GM12878 (cell line): ENCODE measurements around the gene MCM5. TPM values are rescaled to one million over a fixed set of nuclear protein-coding genes. Genes with fewer than 3 reads are reported as not detected.

ENCODE experiments used
- ATAC-seq: fragments of 200-7000 bp; cut with Tn5 transposase; 3 replicates; pipeline ENCODE4 v1.9.1; 2020; ENCODE audit warnings: mild to moderate bottlenecking, moderate library complexity
- BruUV-seq: library from RNA; stranded (reverse); fragments of 400-500 nt; replicated peaks from 2 replicates; lab custom pipeline; 2021; lab: Mats Ljungman, UMichigan
- CTCF ChIA-PET: fragments of 300-600 bp; sonication (Branson Sonifier 250); formaldehyde crosslinking; extraction: SDS; loops from one replicate; lab custom pipeline; 2021; ENCODE audit warnings: inconsistent platforms; lab: Yijun Ruan, JAX
- POLR2A ChIA-PET: fragments of 350-600 bp; formaldehyde crosslinking; extraction: SDS; loops from one replicate; lab custom pipeline; 2021; ENCODE audit warnings: inconsistent platforms; lab: Charles Lee
- RAD21 ChIA-PET: fragments of 300-600 bp; sonication (Branson Sonifier 250); formaldehyde crosslinking; loops from one replicate; lab custom pipeline; 2023; ENCODE audit warnings: antibody characterized with exemption; ENCODE audit not compliant: unreplicated experiment; lab: Charles Lee
- SMC1A ChIA-PET: fragments of 300-600 bp; sonication (Branson Sonifier 250); formaldehyde crosslinking; loops from one replicate; lab custom pipeline; 2023; ENCODE audit not compliant: unreplicated experiment, uncharacterized antibody; lab: Charles Lee
- DNase-seq: peaks from one replicate; pipeline ENCODE4 v3.0.0-alpha.2; 2011; ENCODE audit warnings: low read depth, low spot score
- FAIRE-seq: peaks from 3 replicates; lab custom pipeline; 2011; peaks lifted over from hg19 to GRCh38; lab: Jason Lieb, UNC
- H2AFZ ChIP-seq: 2 replicates; pipeline ENCODE4 v1.6.0; 2011; ENCODE audit warnings: low read depth, low read length, control low read depth; ENCODE audit not compliant: control insufficient read depth
- H3K27ac ChIP-seq: 2 replicates; pipeline ENCODE4 v1.5.1; 2011; ENCODE audit warnings: control low read depth; ENCODE audit not compliant: control insufficient read depth, insufficient read depth
- H3K27me3 ChIP-seq, 2 experiments: replicated peaks in 1 of 2; 2 replicates each; pipeline versions ENCODE4 v1.6.0 to v1.6.1; 2011; ENCODE audit warnings: low read length in 1 of 2; ENCODE audit not compliant: control insufficient read depth in 2 of 2, insufficient read depth in 2 of 2
- H3K36me3 ChIP-seq, 2 experiments: 2 replicates each; pipeline ENCODE4 v1.5.1; 2011; ENCODE audit warnings: low read length in 1 of 2; ENCODE audit not compliant: control insufficient read depth in 2 of 2, insufficient read depth in 2 of 2
- H3K4me1 ChIP-seq: 2 replicates; pipeline ENCODE4 v1.6.1; 2011; ENCODE audit warnings: mild to moderate bottlenecking, low read length, moderate library complexity, mixed read lengths; ENCODE audit not compliant: control insufficient read depth, insufficient read depth
- H3K4me2 ChIP-seq: 2 replicates; pipeline ENCODE4 v1.6.0; 2011; ENCODE audit warnings: control low read depth; ENCODE audit not compliant: control insufficient read depth, insufficient read depth
- H3K4me3 ChIP-seq: fragments of 200-600 bp; sonication (generic); 2 replicates; pipeline ENCODE4 v1.5.1; 2016
- H3K79me2 ChIP-seq: 2 replicates; pipeline ENCODE4 v1.6.0; 2011; ENCODE audit warnings: low read length; ENCODE audit not compliant: control insufficient read depth, insufficient read depth
- H3K9ac ChIP-seq: 2 replicates; pipeline ENCODE4 v1.8.0; 2011; ENCODE audit warnings: low read length, control low read depth, mixed read lengths; ENCODE audit not compliant: control insufficient read depth, insufficient read depth
- H3K9me3 ChIP-seq: replicated peaks from 3 replicates; pipeline ENCODE4 v1.5.1; 2011; ENCODE audit warnings: mild to moderate bottlenecking, low read length; ENCODE audit not compliant: control insufficient read depth, insufficient read depth
- H4K20me1 ChIP-seq: 2 replicates; pipeline ENCODE4 v1.6.0; 2011; ENCODE audit not compliant: control insufficient read depth, insufficient read depth
- EP300 ChIP-seq, 2 experiments: fragments of 150-350 bp in 1 of 2; IDR thresholded peaks; 2 replicates each; pipeline ENCODE4 v1.6.1; 2011 to 2012; ENCODE audit warnings: low read depth in 2 of 2, low read length in 2 of 2, borderline replicate concordance in 1 of 2, improper control_type of control experiment in 1 of 2, inconsistent platforms in 1 of 2; ENCODE audit not compliant: control insufficient read depth in 1 of 2
- MYC ChIP-seq: IDR thresholded peaks from 2 replicates; pipeline ENCODE4 v1.6.1; 2011; ENCODE audit warnings: mild to moderate bottlenecking, low read length, moderate library complexity, inconsistent platforms; ENCODE audit not compliant: insufficient read depth, insufficient replicate concordance, insufficient read length, severe bottlenecking
- SP1 ChIP-seq: IDR thresholded peaks from one replicate; pipeline ENCODE4 v1.6.1; 2011; ENCODE audit warnings: low read depth, low read length
- SREBF2 ChIP-seq: IDR thresholded peaks from 2 replicates; pipeline ENCODE4 v1.6.1; 2012; ENCODE audit warnings: mild to moderate bottlenecking, low read length
- SUPT20H ChIP-seq: IDR thresholded peaks from 2 replicates; pipeline ENCODE4 v1.6.1; 2011; ENCODE audit warnings: low read depth, mild to moderate bottlenecking, low read length, moderate library complexity, borderline replicate concordance; ENCODE audit not compliant: control insufficient read depth
- TAF1 ChIP-seq: IDR thresholded peaks from 2 replicates; pipeline ENCODE4 v1.6.1; 2011; ENCODE audit warnings: mild to moderate bottlenecking, low read depth, low read length, borderline replicate concordance
- ZBTB33 ChIP-seq: fragments of 450-650 bp; IDR thresholded peaks from 2 replicates; pipeline ENCODE4 v1.6.1; 2017; ENCODE audit warnings: mild to moderate bottlenecking
- ZNF207 ChIP-seq: fragments of 450-650 bp; IDR thresholded peaks from 2 replicates; pipeline ENCODE4 v1.6.1; 2014; ENCODE audit warnings: antibody characterized with exemption, mild to moderate bottlenecking, borderline replicate concordance
- ZNF384 ChIP-seq: IDR thresholded peaks from 2 replicates; pipeline ENCODE4 v1.6.1; 2012; ENCODE audit warnings: low read depth, mild to moderate bottlenecking, low read length, improper control_type of control experiment, borderline replicate concordance
- WGBS: methylation state at CpG from one replicate; pipeline ENCODE4 v1.1.6; 2016; ENCODE audit warnings: low lambda C conversion rate; ENCODE audit not compliant: insufficient replicate concordance, insufficient coverage; ENCODE audit errors: missing lambda C conversion rate; 5-methylcytosine and 5-hydroxymethylcytosine counted together
- in situ Hi-C: fragments of 300-500 bp; cut with MboI; formaldehyde crosslinking; loops from 9 replicates; pipeline ENCODE4 v1.14.3; 2018; ENCODE audit warnings: mixed read lengths
- intact Hi-C: fragments of 100-400 bp; cut with micrococcal nuclease; formaldehyde crosslinking; loops from one replicate; pipeline ENCODE4 v1.14.2; 2022; ENCODE audit not compliant: unreplicated experiment
- polyA plus RNA-seq, 11 experiments: library from polyadenylated mRNA; depleted of rRNA in 4 of 11; unstranded in 6 of 11; stranded (reverse) in 5 of 11; fragments of >200 nt; fragmentation: Nextera tagmentation in 4 of 11; fragmentation: Illumina TruSeq in 1 of 11; extraction: Ambion mirVana in 4 of 11; extraction: Trizol in 1 of 11; gene quantifications; 1 replicate in 1 of 11; 2 replicates in 10 of 11; pipeline versions ENCODE4 v1.2.1 to v1.2.3, GENCODE V29; 2011 to 2016; ENCODE audit warnings: inconsistent platforms in 2 of 11, missing spikeins in 2 of 11, low read depth in 1 of 11
- total RNA-seq, 4 experiments: library from RNA; depleted of rRNA in 3 of 4; stranded (reverse); fragments of >200 nt in 3 of 4; fragmentation: Illumina TruSeq in 1 of 4; extraction: Trizol in 1 of 4; gene quantifications; 2 replicates each; pipeline versions ENCODE4 v1.2.1 to v1.2.3, GENCODE V29; 2013 to 2021

MCM5 gene
- total and polyA plus RNA-seq, 10 of the 15 experiments (the other 5 are each of a cell fraction or from before 2014, with no cell fraction given): 14.1 to 360 (median 164) TPM

- no peak overlapping the region for H3K27ac ChIP-seq
- H2AFZ ChIP-seq: no peak overlapping the region
- ATAC-seq (no peak), FAIRE-seq (no peak), DNase-seq (no peak)
- POLR2A ChIA-PET: no interaction called here
- SMC1A ChIA-PET: no interaction called here
- H3K4me3 ChIP-seq: no peak overlapping the region
- H3K9ac ChIP-seq: no peak overlapping the region
- in situ Hi-C loops: no loop called here
- H3K4me1 ChIP-seq: no peaks in the 10 kb centered on the region
- TF ChIP-seq SREBF2: no peak
- no peak for TF ChIP-seq SP1
- TF ChIP-seq ZNF384: no peak
- TF ChIP-seq SUPT20H: no peak
- no peak for TF ChIP-seq EP300 (IDR thresholded peaks at IDR 0.05; ENCODE audit: borderline replicate concordance in 1 of 2, control insufficient read depth in 1 of 2, low read depth in 2 of 2, low read length in 2 of 2)
- no peak for TF ChIP-seq TAF1
- TF ChIP-seq ZBTB33: no peak
- TF ChIP-seq ZNF207: no peak
- TF ChIP-seq MYC: no peak
- CTCF ChIA-PET: no interaction called here
- WGBS: 73% methylated on average over 9 of the region's 9 CpGs
- RAD21 ChIA-PET: no interaction called here
- no peaks in the 10 kb centered on the region for H3K79me2 ChIP-seq
- no peaks in the 10 kb centered on the region for H4K20me1 ChIP-seq
- H3K36me3 ChIP-seq: no peaks in the 10 kb centered on the region; a peak in 1 of 4 replicates
- intact Hi-C loops: no loop called here
- no peaks in the 10 kb centered on the region for H3K9me3 ChIP-seq
- no TSS peak for BruUV-seq
- no peaks in the 10 kb centered on the region for H3K27me3 ChIP-seq
- no peak overlapping the region for H3K4me2 ChIP-seq
Observed at GRCh38 chr22:35441489-35442100, 41.7 kb downstream of the MCM5 start.
